ENCODE measurements around the gene ST6GALNAC3. TPM values are rescaled to one million over a fixed set of nuclear protein-coding genes. Genes with fewer than 3 reads are reported as not detected.
A peak's percentile ranks its signal among the peaks of the same experiment; 100 is the strongest.
"Not testable (repeated sequence)": the region's sequence is repeated elsewhere in the genome, so short reads cannot be mapped to it uniquely, and the experiment has no call there.

The ST6GALNAC3 gene
- polyA plus RNA-seq, 5 donors: 21.0 to 41.8 (median 33.9) TPM

- no peak for DNase-seq
These were observed 165.8 kb downstream of the ST6GALNAC3 start for GRCh38 chr1:76240316-76240715.

DNA sequence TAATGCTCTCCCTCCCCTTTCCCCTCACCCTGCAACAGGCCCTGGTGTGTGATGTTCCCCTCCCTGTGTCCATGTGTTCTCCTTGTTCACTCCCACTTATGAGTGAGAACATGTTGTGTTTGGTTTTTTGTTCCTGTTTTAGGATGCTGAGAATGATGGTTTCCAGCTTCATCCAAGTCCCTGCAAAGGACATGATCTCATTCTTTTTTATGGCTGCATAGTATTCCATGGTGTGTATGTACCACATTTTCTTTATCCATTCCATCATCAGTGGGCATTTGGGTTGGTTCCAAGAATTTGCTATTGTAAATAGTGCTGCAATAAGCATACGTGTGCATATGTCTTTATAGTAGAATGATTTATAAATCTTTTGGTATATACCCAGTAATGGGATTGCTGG lies 168.0 kb downstream of the ST6GALNAC3 start:
- not testable (repeated sequence) for DNase-seq

DNA sequence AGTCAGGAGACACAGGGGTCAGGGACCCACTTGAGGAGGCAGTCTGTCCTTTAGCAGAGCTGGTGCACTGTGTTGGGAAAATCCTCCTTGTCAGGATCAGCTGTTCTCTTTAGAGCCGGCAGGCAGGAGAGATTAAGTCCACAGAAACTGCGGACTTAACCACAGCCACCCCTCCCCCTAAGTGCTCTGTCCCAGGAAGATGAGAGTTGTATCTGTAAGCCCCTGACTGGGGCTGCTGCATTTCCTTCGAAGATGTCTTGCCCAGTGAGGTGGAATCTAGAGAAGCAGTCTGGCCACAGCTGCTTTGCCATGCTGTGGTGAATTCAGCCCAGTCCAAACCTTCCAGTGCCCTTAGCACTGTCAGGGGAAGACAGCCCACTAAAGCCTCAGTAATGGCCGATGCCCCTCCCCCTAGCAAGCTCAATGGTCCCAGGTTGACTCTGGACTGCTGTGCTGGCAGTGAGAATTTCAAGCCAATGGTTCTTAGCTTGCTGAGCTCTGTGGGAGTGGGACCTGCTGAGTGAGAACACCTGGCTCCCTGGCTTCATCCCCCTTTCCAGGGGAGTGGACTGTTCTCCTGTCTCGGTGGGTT lies 172.8 kb downstream of the ST6GALNAC3 start:
- DNase-seq: no peak

DNA sequence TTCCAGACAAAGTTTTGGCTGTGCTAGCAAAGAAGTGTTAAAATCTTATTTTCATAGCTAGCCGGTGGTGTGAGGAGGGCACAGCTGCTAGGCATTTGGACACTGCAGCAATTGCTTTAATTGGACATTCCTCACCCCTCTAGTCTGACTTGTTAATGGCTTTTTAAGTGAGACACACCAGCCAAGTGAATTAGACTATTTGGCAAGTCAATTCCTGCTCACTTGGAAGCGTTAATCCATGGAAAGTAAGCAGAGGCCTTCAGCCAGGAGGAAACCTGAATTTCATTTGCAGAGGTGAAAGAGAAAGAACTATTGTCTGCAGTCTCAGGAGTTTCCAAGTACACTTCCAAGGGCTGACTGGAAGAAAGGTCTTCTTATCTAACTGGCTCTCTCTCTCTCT lies 175.7 kb downstream of the ST6GALNAC3 start:
- no peak for DNase-seq

- no peak for DNase-seq
These were observed 177.9 kb downstream of the ST6GALNAC3 start for GRCh38 chr1:76252431-76252830.

- DNase-seq: no peak
These were observed 179.8 kb downstream of the ST6GALNAC3 start for GRCh38 chr1:76254104-76255030.

GRCh38 chr1:76256289-76257223 lies 182.0 kb downstream of the ST6GALNAC3 start:
- DNase-seq: no peak

DNA sequence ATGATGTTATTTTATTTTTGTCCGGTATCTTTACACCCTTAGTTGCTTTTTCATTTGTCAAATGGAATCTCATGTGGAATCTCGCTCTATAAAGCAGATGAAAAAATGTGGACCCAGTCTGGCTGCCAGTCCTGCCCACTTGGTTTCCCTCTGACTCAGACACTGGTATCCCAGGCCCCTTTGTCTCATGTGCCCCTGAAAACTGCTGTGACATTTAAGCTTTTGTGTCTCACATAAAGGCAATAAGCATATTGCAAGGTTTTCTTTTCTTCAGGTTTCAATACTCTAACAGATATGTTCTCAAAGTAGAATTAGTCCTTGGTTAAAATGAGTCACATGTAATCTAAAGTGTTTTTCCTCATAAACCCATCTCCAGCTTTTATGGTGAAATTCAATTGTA lies 183.3 kb downstream of the ST6GALNAC3 start:
- DNase-seq: no peak

GRCh38 chr1:76259270-76259669 lies 184.7 kb downstream of the ST6GALNAC3 start:
- DNase-seq: no peak

- DNase-seq: no peak
These were observed 185.7 kb downstream of the ST6GALNAC3 start for GRCh38 chr1:76260279-76260678.

GRCh38 chr1:76262601-76263000 lies 188.1 kb downstream of the ST6GALNAC3 start:
- no peak for DNase-seq

- no peak for DNase-seq
These were observed 190.1 kb downstream of the ST6GALNAC3 start for GRCh38 chr1:76264642-76265041.

- DNase-seq: no peak
These were observed 192.2 kb downstream of the ST6GALNAC3 start for GRCh38 chr1:76266762-76267161.

DNA sequence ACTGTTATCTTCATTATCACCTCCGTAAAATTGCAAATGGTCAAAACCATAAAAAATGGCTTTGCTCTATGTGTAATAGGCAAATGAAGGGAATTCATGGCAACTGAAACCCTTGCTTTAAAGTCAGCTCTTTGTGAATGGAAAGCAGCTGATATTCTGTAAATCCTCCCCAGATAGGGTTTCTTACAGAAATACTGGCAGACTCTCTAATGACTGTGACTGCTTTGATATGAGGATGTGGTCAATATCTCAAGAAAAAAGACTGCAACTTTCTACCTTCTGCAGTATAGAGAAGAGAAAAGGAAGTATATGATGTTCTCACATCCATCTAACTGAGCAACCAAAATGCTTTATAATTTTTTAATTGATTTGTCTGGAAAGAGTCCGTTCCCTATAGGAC lies 193.1 kb downstream of the ST6GALNAC3 start:
- no peak for DNase-seq

DNA sequence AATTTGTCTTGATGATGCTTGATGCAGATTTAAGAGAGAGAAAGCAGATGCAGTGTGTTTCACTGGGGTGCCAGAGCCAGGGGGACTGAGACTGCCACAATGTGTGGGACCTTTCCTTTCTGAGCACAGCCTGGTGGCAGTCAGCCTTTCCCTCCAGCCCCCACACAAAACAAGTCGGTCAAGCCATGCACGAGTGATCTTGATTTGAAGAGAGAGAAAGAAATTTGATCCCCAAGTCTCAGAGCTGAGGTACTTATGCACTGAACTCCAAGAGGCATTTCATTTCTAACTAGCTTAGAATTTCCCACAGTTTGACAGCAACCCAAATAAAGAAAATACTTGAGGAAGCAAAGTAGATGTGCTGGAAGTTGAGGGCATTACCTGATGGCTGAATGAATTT lies 193.8 kb downstream of the ST6GALNAC3 start:
- DNase-seq: peak; percentile 26

DNA sequence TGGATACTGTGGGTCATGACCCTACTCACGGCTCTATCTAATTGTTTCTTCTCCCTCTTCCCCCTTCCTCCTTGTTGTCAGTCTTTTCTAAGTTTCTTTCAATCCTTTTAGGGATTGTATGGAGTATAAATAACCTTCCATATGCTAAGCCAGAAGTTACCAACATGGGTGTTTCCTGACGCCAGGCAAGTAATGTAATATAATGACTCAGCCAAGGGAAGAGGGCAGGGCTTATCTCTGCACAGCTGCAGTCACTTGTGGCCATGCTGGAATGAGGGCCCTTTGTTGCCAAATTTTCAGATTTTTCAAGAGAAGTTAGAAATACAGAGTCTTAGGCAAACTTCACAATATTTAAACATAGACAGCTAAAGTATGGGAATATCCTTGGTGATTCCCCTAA lies 194.6 kb downstream of the ST6GALNAC3 start:
- DNase-seq: no peak

GRCh38 chr1:76274302-76274701 lies 199.8 kb downstream of the ST6GALNAC3 start:
- no peak for DNase-seq

GRCh38 chr1:76274718-76275117 lies 200.2 kb downstream of the ST6GALNAC3 start:
- DNase-seq: no peak

- DNase-seq: no peak
These were observed 204.2 kb downstream of the ST6GALNAC3 start for GRCh38 chr1:76278711-76279100.

DNA sequence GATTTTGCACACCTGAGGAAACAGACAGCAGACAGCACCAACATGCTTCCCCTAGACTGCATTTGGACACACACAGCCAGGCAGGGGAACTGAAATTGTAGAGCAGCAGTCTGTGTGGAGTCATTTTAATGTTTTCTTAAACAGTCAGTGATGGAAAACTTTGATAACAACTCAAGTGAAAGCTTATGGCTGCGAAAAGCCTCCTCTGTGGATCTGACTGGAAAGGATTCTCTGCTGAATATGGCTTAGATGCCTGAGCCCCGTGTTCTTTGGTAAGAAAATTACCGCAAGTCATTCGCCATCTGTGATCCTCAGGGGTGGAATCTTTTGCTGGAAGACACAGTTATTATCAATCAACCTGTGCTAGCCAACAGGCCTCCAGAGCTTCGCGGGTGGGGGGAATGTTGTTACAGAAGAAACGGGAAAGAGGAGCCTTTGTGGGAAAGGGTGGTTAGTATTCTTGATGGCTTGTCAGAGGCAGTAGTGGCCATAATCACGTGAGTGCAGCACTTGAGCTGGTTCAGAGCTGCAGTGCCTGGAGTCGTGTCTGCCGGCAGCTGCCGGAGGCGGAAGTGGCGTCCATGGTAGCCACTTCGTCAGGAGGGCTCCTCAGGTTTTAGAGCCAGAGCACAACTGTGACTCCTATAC lies 204.7 kb downstream of the ST6GALNAC3 start:
- DNase-seq: peak in 1 of 2 donors; percentile 19

DNA sequence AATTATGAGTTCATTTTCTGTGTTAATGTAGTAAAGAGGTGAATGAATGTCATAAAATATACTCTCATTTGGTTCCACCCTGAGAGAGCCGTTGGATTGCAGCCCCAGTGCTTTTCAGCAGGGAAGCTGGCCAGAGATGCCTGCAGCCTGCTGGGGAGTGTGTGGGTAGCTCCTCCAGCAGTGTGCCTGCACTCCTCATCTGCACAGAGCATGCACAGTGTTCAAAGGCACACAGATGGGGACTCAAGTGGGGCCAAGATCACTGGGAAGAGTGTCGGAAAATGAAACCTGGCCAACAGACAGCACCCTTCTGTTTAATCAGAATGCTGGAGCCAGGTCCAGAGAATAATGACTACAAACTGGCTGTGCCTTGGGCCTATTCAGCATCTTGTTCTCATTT lies 206.8 kb downstream of the ST6GALNAC3 start:
- peak in 1 of 2 donors; percentile 14 for DNase-seq

DNA sequence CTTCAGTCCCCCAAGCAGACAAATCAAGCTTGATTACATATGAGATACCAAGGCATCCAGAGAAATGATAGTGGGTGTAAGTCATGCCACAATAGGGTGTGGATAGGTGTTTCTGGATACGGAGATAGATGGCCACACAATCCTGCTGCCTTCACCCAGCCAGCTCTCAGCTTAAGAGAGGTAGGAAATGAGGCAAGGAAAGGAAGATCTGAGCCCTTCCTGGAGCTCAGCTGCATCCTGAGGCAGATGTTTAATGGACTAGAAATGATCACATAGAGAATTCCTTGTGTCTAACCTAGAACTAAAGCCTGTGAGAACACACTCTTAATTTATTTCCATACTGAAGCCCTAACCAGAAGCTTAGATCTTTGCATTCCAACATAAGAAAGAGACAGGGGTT lies 210.3 kb downstream of the ST6GALNAC3 start:
- DNase-seq: no peak
